A549 (cell line): ENCODE measurements around the gene COPS3. TPM values are rescaled to one million over a fixed set of nuclear protein-coding genes. Genes with fewer than 3 reads are reported as not detected.

ENCODE experiments used
- ATAC-seq, 2 experiments: fragments of 200-7000 bp in 1 of 2; fragments of >200 bp in 1 of 2; cut with Nextera tagmentation in 1 of 2; cut with Tn5 transposase in 1 of 2; 3 replicates each; pipeline versions ENCODE4 v1.8.0 to v1.9.1; 2018 to 2020; ENCODE audit warnings: mild to moderate bottlenecking in 1 of 2, moderate library complexity in 1 of 2
- CTCF ChIA-PET: fragments of 300-600 bp; sonication (Branson Sonifier 250); formaldehyde crosslinking; extraction: SDS; loops from one replicate; lab custom pipeline; 2021; ENCODE audit warnings: antibody characterized with exemption, inconsistent platforms; lab: Yijun Ruan, JAX
- POLR2A ChIA-PET: fragments of 350-600 bp; formaldehyde crosslinking; extraction: SDS; loops from one replicate; lab custom pipeline; 2021; ENCODE audit warnings: antibody characterized with exemption, inconsistent platforms; lab: Yijun Ruan, JAX
- DNase-seq, 2 experiments: peaks; one replicate each; pipeline versions ENCODE4 v3.0.0 to v3.0.0-alpha.2; 2011 to 2016; ENCODE audit warnings: low read depth in 1 of 2, low spot score in 1 of 2
- FAIRE-seq: peaks from 2 replicates; lab custom pipeline; 2011; peaks lifted over from hg19 to GRCh38; lab: Jason Lieb, UNC
- H3K27ac ChIP-seq, 2 experiments: fragments of >200 bp; sonication (Bioruptor Twin); formaldehyde crosslinking; 3 replicates each; pipeline ENCODE4 v1.5.1; 2016 to 2017
- H3K4me1 ChIP-seq: fragments of >200 bp; sonication (Bioruptor Twin); formaldehyde crosslinking; 3 replicates; pipeline ENCODE4 v1.6.1; 2016
- H3K4me2 ChIP-seq: fragments of >200 bp; sonication (Bioruptor Twin); formaldehyde crosslinking; 3 replicates; pipeline ENCODE4 v1.6.1; 2016
- H3K4me3 ChIP-seq: fragments of >200 bp; sonication (Bioruptor Twin); formaldehyde crosslinking; 3 replicates; pipeline ENCODE4 v1.5.1; 2016
- H3K9me3 ChIP-seq: fragments of >200 bp; sonication (Bioruptor Twin); formaldehyde crosslinking; 3 replicates; pipeline ENCODE4 v1.6.1; 2016
- CBX2 ChIP-seq: fragments of 200-600 bp; sonication (generic); IDR thresholded peaks from 2 replicates; pipeline ENCODE4 v1.6.1; 2016; ENCODE audit warnings: low read depth, mild to moderate bottlenecking, borderline replicate concordance
- CEBPB ChIP-seq, 2 experiments: fragments of >200 bp in 1 of 2; sonication (Bioruptor Twin) in 1 of 2; formaldehyde crosslinking in 1 of 2; IDR thresholded peaks; 2 replicates each; pipeline ENCODE4 v1.6.1; 2012 to 2016
- CHD2 ChIP-seq: fragments of 150-350 bp; IDR thresholded peaks from 2 replicates; pipeline ENCODE4 v1.6.1; 2014; ENCODE audit warnings: low read length; ENCODE audit not compliant: partially characterized antibody
- CHD4 ChIP-seq: fragments of 200-600 bp; sonication (generic); IDR thresholded peaks from 2 replicates; pipeline ENCODE4 v1.6.1; 2016; ENCODE audit warnings: antibody characterized with exemption, mild to moderate bottlenecking, borderline replicate concordance
- EP300 ChIP-seq, 2 experiments: fragments of >200 bp; sonication (Bioruptor Twin); formaldehyde crosslinking; IDR thresholded peaks; 2 replicates in 1 of 2; 3 replicates in 1 of 2; pipeline ENCODE4 v1.6.1; 2016 to 2017
- HDAC2 ChIP-seq: fragments of 200-600 bp; sonication (generic); IDR thresholded peaks from 2 replicates; pipeline ENCODE4 v1.6.1; 2016
- HOXA7 ChIP-seq: fragments of 250-450 bp; sonication (Bioruptor Pico); IDR thresholded peaks from 2 replicates; pipeline ENCODE4 v1.5.0; 2020; ENCODE audit warnings: mild to moderate bottlenecking, moderate library complexity
- HOXB5 ChIP-seq: fragments of 250-450 bp; sonication (Bioruptor Pico); IDR thresholded peaks from 2 replicates; pipeline ENCODE4 v1.5.0; 2020; ENCODE audit warnings: mild to moderate bottlenecking, moderate library complexity
- MAX ChIP-seq: IDR thresholded peaks from 2 replicates; pipeline ENCODE4 v1.6.1; 2012
- MYC ChIP-seq: IDR thresholded peaks from 2 replicates; pipeline ENCODE4 v1.6.1; 2012; ENCODE audit warnings: mild to moderate bottlenecking, inconsistent platforms, low read length, improper control_type of control experiment, borderline replicate concordance
- NFE2L2 ChIP-seq: fragments of 150-350 bp; conservative IDR thresholded peaks from 2 replicates; pipeline ENCODE4 v1.6.1; 2014; ENCODE audit warnings: low read length
- POLR2A ChIP-seq: IDR thresholded peaks from 2 replicates; pipeline ENCODE4 v1.6.1; 2012; ENCODE audit warnings: mild to moderate bottlenecking, low read length
- RAD21 ChIP-seq, 2 experiments: fragments of >200 bp in 1 of 2; sonication (Bioruptor Twin) in 1 of 2; formaldehyde crosslinking in 1 of 2; IDR thresholded peaks in 1 of 2; conservative IDR thresholded peaks in 1 of 2; 2 replicates in 1 of 2; 3 replicates in 1 of 2; pipeline ENCODE4 v1.6.1; 2012 to 2018; ENCODE audit warnings: inconsistent platforms in 1 of 2
- RARB ChIP-seq: fragments of 250-450 bp; sonication (Bioruptor Pico); IDR thresholded peaks from 2 replicates; pipeline ENCODE4 v1.8.0; 2021; ENCODE audit warnings: mild to moderate bottlenecking, moderate library complexity
- RCOR1 ChIP-seq: fragments of 150-350 bp; IDR thresholded peaks from 2 replicates; pipeline ENCODE4 v1.6.1; 2014; ENCODE audit warnings: antibody characterized with exemption, low read length, low read depth
- RFX5 ChIP-seq: fragments of 450-650 bp; IDR thresholded peaks from 2 replicates; pipeline ENCODE4 v1.7.1; 2014; ENCODE audit warnings: antibody characterized with exemption, mild to moderate bottlenecking, moderate library complexity
- SREBF2 ChIP-seq: fragments of 450-650 bp; IDR thresholded peaks from 2 replicates; pipeline ENCODE4 v1.6.1; 2014; ENCODE audit warnings: mild to moderate bottlenecking, moderate library complexity
- TFCP2L1 ChIP-seq: fragments of 250-450 bp; sonication (Bioruptor Pico); IDR thresholded peaks from 2 replicates; pipeline ENCODE4 v1.5.0; 2021; ENCODE audit warnings: mild to moderate bottlenecking
- TP53 ChIP-seq: fragments of 250-450 bp; sonication (Bioruptor Pico); IDR thresholded peaks from 2 replicates; pipeline ENCODE4 v1.5.0; 2021; ENCODE audit warnings: mild to moderate bottlenecking, moderate library complexity
- WGBS: methylation state at CpG from one replicate; pipeline ENCODE4 v1.1.6; 2017; ENCODE audit errors: missing lambda C conversion rate; 5-methylcytosine and 5-hydroxymethylcytosine counted together
- polyA plus RNA-seq, 4 experiments: library from polyadenylated mRNA; depleted of rRNA in 3 of 4; stranded (reverse); fragments of >200 nt; fragmentation: RNase III in 1 of 4; extraction: RNeasy Plus Mini Kit Qiagen cat#74134 plus additional on column Dnase treatment in 1 of 4; gene quantifications; 2 replicates in 3 of 4; 3 replicates in 1 of 4; pipeline ENCODE4 v1.2.3, GENCODE V29; 2011 to 2017

Gene COPS3
- polyA plus RNA-seq, 2 of the 4 experiments (the other 2 are of a cell fraction) = 149 to 204 TPM

- CTCF ChIA-PET = interaction anchor here (1.0 kb wide), 1 partner anchor 14 kb away, joined by 3 read pairs; no protein-coding TSS in a partner anchor
Observed at GRCh38 chr17:17215575-17215974, 65.5 kb downstream of the COPS3 start.

GRCh38 chr17:17214646-17215436, 66.2 kb downstream of the COPS3 start:
- WGBS = 89% methylated on average over 27 of the region's 27 CpGs
- H3K4me3 ChIP-seq = no peak overlapping the region
- CTCF ChIA-PET = interaction anchor here (1.0 to 2.5 kb wide), 5 partner anchors 8 to 213 kb away, joined by 3 to 10 read pairs (median 3); no protein-coding TSS in a partner anchor
- no peak for ATAC-seq
- TF ChIP-seq CHD2 = no peak
- no peaks in the 10 kb centered on the region for H3K4me1 ChIP-seq
- FAIRE-seq = no peak
- DNase-seq = no peak
- H3K9me3 ChIP-seq = no peaks in the 10 kb centered on the region
- POLR2A ChIA-PET = no interaction called here
- no peak overlapping the region for H3K27ac ChIP-seq
- H3K4me2 ChIP-seq = no peak overlapping the region

More at GRCh38 chr17:17215575-17215974, 65.5 kb downstream of the COPS3 start:
- POLR2A ChIA-PET = no interaction called here
- Histone ChIP-seq H3K4me1 (no peaks in the 10 kb centered on the region), H3K4me3 (no peak overlapping the region), H3K4me2 (no peak overlapping the region), H3K27ac (no peak overlapping the region), H3K9me3 (no peaks in the 10 kb centered on the region)
- ATAC-seq (peak in 1 of 2 experiments; percentile 7; a peak in 1 of 6 replicates), FAIRE-seq (no peak), DNase-seq (no peak)
- TF ChIP-seq HOXB5 (CRISPR knock-in tag) = no peak
- TF ChIP-seq RCOR1 = no peak
- TF ChIP-seq RFX5 = no peak
- no peak for TF ChIP-seq SREBF2
- no peak for TF ChIP-seq TP53
- no peak for TF ChIP-seq MYC
- TF ChIP-seq CBX2 = no peak
- TF ChIP-seq CHD4 = no peak
- 92% methylated on average over 8 of the region's 8 CpGs for WGBS

GRCh38 chr17:17213775-17214174, 67.3 kb downstream of the COPS3 start:
- H3K4me1 ChIP-seq = no peaks in the 10 kb centered on the region
- no peak for ATAC-seq
- no peaks in the 10 kb centered on the region for H3K9me3 ChIP-seq
- no peak overlapping the region for H3K4me2 ChIP-seq
- no peak for FAIRE-seq
- 81% methylated on average over 10 of the region's 10 CpGs for WGBS
- ChIA-PET POLR2A (no interaction called here), CTCF (interaction anchor here (1.1 to 2.5 kb wide), 5 partner anchors 9 to 212 kb away, joined by 3 to 10 read pairs (median 4); no protein-coding TSS in a partner anchor)
- TF ChIP-seq NFE2L2 (no peak), RAD21 (conservative IDR thresholded peaks at IDR 0.05 in 1 of 2, IDR thresholded peaks at IDR 0.05 in 1 of 2) (no peak), RARB (CRISPR knock-in tag) (no peak), CEBPB (IDR thresholded peaks at IDR 0.05) (no peak), EP300 (IDR thresholded peaks at IDR 0.05) (no peak), HOXA7 (CRISPR knock-in tag) (no peak)
- DNase-seq = no peak
- H3K4me3 ChIP-seq = no peak overlapping the region
- no peak overlapping the region for H3K27ac ChIP-seq

GRCh38 chr17:17207998-17208397, 73.0 kb downstream of the COPS3 start:
- Histone ChIP-seq H3K4me3 (no peak overlapping the region), H3K4me1 (peaks cover 19% of the 10 kb centered on the region), H3K27ac (no peak overlapping the region), H3K4me2 (no peak overlapping the region), H3K9me3 (no peaks in the 10 kb centered on the region)
- ATAC-seq (no peak), DNase-seq (no peak), FAIRE-seq (no peak)
- WGBS = 95% methylated on average over 8 of the region's 8 CpGs
- CTCF ChIA-PET = interaction anchor here (1.1 to 2.1 kb wide), 5 partner anchors 9 to 66 kb away, joined by 3 to 8 read pairs (median 3); no protein-coding TSS in a partner anchor
- POLR2A ChIA-PET = no interaction called here
- TF ChIP-seq POLR2A (no peak), HOXA7 (CRISPR knock-in tag) (no peak), TFCP2L1 (CRISPR knock-in tag) (no peak), HDAC2 (no peak), MAX (no peak)
